ENCODE results near the gene BCL2L14. TPM values are rescaled to one million over a fixed set of nuclear protein-coding genes. Genes with fewer than 3 reads are reported as not detected.
A peak's percentile ranks its signal among the peaks of the same experiment; 100 is the strongest.

The BCL2L14 gene
- total RNA-seq, 1 donor from 2014 or later, result 2.6 TPM

- no peak for DNase-seq
- Histone ChIP-seq H3K36me3 (no peaks in the 10 kb centered on the region), H3K4me1 (no peaks in the 10 kb centered on the region), H3K4me3 (no peak overlapping the region), H3K9me3 (no peaks in the 10 kb centered on the region), H3K27me3 (ENCODE audit: low read depth) (no peaks in the 10 kb centered on the region), H3K27ac (no peak overlapping the region)
- no peak for TF ChIP-seq CTCF (IDR thresholded peaks at IDR 0.05)
- intact Hi-C loops (cut with DNase I), result no loop called here
- no peak for ATAC-seq
These were observed 6.1 kb upstream of the BCL2L14 start for GRCh38 chr12:12064596-12064995.

- intact Hi-C loops (cut with DNase I), result no loop called here
- Histone ChIP-seq H3K9me3 (no peaks in the 10 kb centered on the region), H3K36me3 (no peaks in the 10 kb centered on the region), H3K27me3 (ENCODE audit: low read depth) (no peaks in the 10 kb centered on the region), H3K4me1 (peaks cover 10% of the 10 kb centered on the region), H3K4me3 (no peak overlapping the region), H3K27ac (no peak overlapping the region)
- ATAC-seq (no peak), DNase-seq (no peak)
- TF ChIP-seq CTCF (IDR thresholded peaks at IDR 0.05), result no peak
These were observed 2.0 kb upstream of the BCL2L14 start for GRCh38 chr12:12068751-12069150.

- Histone ChIP-seq H3K27me3 (ENCODE audit: low read depth) (no peaks in the 10 kb centered on the region), H3K27ac (no peak overlapping the region), H3K4me3 (no peak overlapping the region), H3K9me3 (no peaks in the 10 kb centered on the region), H3K36me3 (no peaks in the 10 kb centered on the region), H3K4me1 (peaks cover 10% of the 10 kb centered on the region)
- intact Hi-C loops (cut with DNase I), result no loop called here
- no peak for ATAC-seq
- no peak for DNase-seq
- TF ChIP-seq CTCF (IDR thresholded peaks at IDR 0.05), result no peak
These were observed 754 bp upstream of the BCL2L14 start for GRCh38 chr12:12069821-12070548.

- peak overlapping the region; percentile 31 for H3K4me3 ChIP-seq
- intact Hi-C loops (cut with DNase I), result no loop called here
- H3K27ac ChIP-seq, result peak overlapping the region; percentile 15
These were observed 1.5 kb downstream of the BCL2L14 start for GRCh38 chr12:12072064-12072760.

GRCh38 chr12:12079291-12079690 lies 8.6 kb downstream of the BCL2L14 start:
- Histone ChIP-seq H3K36me3 (no peaks in the 10 kb centered on the region), H3K27me3 (ENCODE audit: low read depth) (no peaks in the 10 kb centered on the region), H3K4me1 (peaks cover 5% of the 10 kb centered on the region), H3K9me3 (no peaks in the 10 kb centered on the region), H3K27ac (no peak overlapping the region), H3K4me3 (no peak overlapping the region)
- DNase-seq (no peak), ATAC-seq (no peak)
- intact Hi-C loops (cut with DNase I), result no loop called here
- TF ChIP-seq CTCF (IDR thresholded peaks at IDR 0.05), result no peak

More at GRCh38 chr12:12072064-12072760, 1.5 kb downstream of the BCL2L14 start:
- TF ChIP-seq CTCF (IDR thresholded peaks at IDR 0.05), result no peak
- ATAC-seq (peak; percentile 75 to 79), DNase-seq (peak; percentile 62)
- Histone ChIP-seq H3K4me1 (peaks cover 10% of the 10 kb centered on the region), H3K9me3 (no peaks in the 10 kb centered on the region), H3K36me3 (no peaks in the 10 kb centered on the region), H3K27me3 (ENCODE audit: low read depth) (no peaks in the 10 kb centered on the region)

Data from lower lobe of right lung (tissue), 2 donors.